H1 (cell line): ENCODE data around the gene TMEM97. TPM values are rescaled to one million over a fixed set of nuclear protein-coding genes. Genes with fewer than 3 reads are reported as not detected.

Source experiments
- CTCF ChIA-PET: fragments of 300-600 bp; sonication (Branson Sonifier 250); formaldehyde crosslinking; loops from one replicate; lab custom pipeline; 2021; ENCODE audit not compliant: partially characterized antibody; lab: Charles Lee
- POLR2A ChIA-PET: fragments of 300-600 bp; sonication (Branson Sonifier 250); formaldehyde crosslinking; loops from one replicate; lab custom pipeline; 2021; ENCODE audit warnings: inconsistent platforms; ENCODE audit not compliant: partially characterized antibody; lab: Charles Lee
- DNase-seq, 2 experiments: peaks; one replicate each; pipeline versions ENCODE4 v3.0.0 to v3.0.0-alpha.2; 2010 to 2022; ENCODE audit warnings: low spot score in 2 of 2, low read depth in 1 of 2, mixed read lengths in 1 of 2
- FAIRE-seq: peaks from 2 replicates; lab custom pipeline; 2011; peaks lifted over from hg19 to GRCh38; lab: Jason Lieb, UNC
- H2AFZ ChIP-seq: 2 replicates; pipeline ENCODE4 v1.8.1; 2012; ENCODE audit warnings: low read length, inconsistent platforms
- H2AK5ac ChIP-seq: 2 replicates; pipeline ENCODE4 v1.6.1; 2013; ENCODE audit warnings: low read depth, low read length
- H2BK120ac ChIP-seq: replicated peaks from 2 replicates; pipeline ENCODE3; 2013; ENCODE audit warnings: low read depth, low read length, inconsistent platforms
- H2BK12ac ChIP-seq: 2 replicates; pipeline ENCODE4 v1.6.1; 2013; ENCODE audit warnings: low read depth, low read length
- H2BK15ac ChIP-seq: 2 replicates; pipeline ENCODE4 v1.6.1; 2013; ENCODE audit warnings: low read length
- H2BK20ac ChIP-seq: 2 replicates; pipeline ENCODE4 v1.6.1; 2013; ENCODE audit warnings: low read length
- H2BK5ac ChIP-seq: 2 replicates; pipeline ENCODE4 v1.6.1; 2013; ENCODE audit warnings: low read depth, low read length
- H3K14ac ChIP-seq: 2 replicates; pipeline ENCODE4 v1.6.1; 2013; ENCODE audit warnings: inconsistent platforms; ENCODE audit not compliant: insufficient read length
- H3K18ac ChIP-seq: 2 replicates; pipeline ENCODE4 v1.6.1; 2013; ENCODE audit warnings: low read length; ENCODE audit errors: extremely low read depth
- H3K23ac ChIP-seq: 2 replicates; pipeline ENCODE4 v1.6.1; 2013; ENCODE audit warnings: inconsistent platforms; ENCODE audit not compliant: insufficient read length
- H3K23me2 ChIP-seq: 2 replicates; pipeline ENCODE4 v1.6.1; 2013; ENCODE audit warnings: low read depth, low read length
- H3K27ac ChIP-seq: 2 replicates; pipeline ENCODE4 v1.6.1; 2011; ENCODE audit warnings: low read depth, low read length, inconsistent platforms
- H3K27me3 ChIP-seq, 4 experiments: replicated peaks in 1 of 4; 1 replicate in 1 of 4; 2 replicates in 3 of 4; pipeline versions ENCODE4 v1.6.1 to v1.8.1; 2011 to 2013; ENCODE audit warnings: low read length in 3 of 4, mild to moderate bottlenecking in 3 of 4, inconsistent platforms in 2 of 4, mixed read lengths in 2 of 4, moderate library complexity in 1 of 4; ENCODE audit not compliant: control insufficient read depth in 3 of 4, insufficient read depth in 3 of 4; ENCODE audit errors: extremely low read depth in 1 of 4
- H3K36me3 ChIP-seq, 4 experiments: 2 replicates each; pipeline versions ENCODE4 v1.6.1 to v1.8.1; 2011 to 2013; ENCODE audit warnings: mild to moderate bottlenecking in 4 of 4, low read length in 3 of 4, moderate library complexity in 2 of 4, control low read depth in 1 of 4, inconsistent platforms in 1 of 4; ENCODE audit not compliant: insufficient read depth in 4 of 4, control insufficient read depth in 2 of 4
- H3K4ac ChIP-seq: replicated peaks from 2 replicates; pipeline ENCODE3; 2013; ENCODE audit warnings: low read length, low read depth, mixed read lengths, inconsistent platforms; ENCODE audit not compliant: insufficient read length
- H3K4me1 ChIP-seq, 4 experiments: replicated peaks in 1 of 4; 1 replicate in 1 of 4; 2 replicates in 3 of 4; pipeline versions ENCODE4 v1.6.1 to v1.8.1; 2011 to 2013; ENCODE audit warnings: low read length in 3 of 4, inconsistent platforms in 2 of 4, mixed read lengths in 1 of 4; ENCODE audit not compliant: insufficient read depth in 4 of 4, control insufficient read depth in 3 of 4
- H3K4me2 ChIP-seq, 2 experiments: 2 replicates each; pipeline versions ENCODE4 v1.6.1 to v1.8.1; 2011 to 2013; ENCODE audit warnings: low read depth in 2 of 2, low read length in 2 of 2, control low read depth in 1 of 2, inconsistent platforms in 1 of 2, mild to moderate bottlenecking in 1 of 2; ENCODE audit not compliant: insufficient read depth in 1 of 2
- H3K4me3 ChIP-seq, 4 experiments: fragments of 200-600, 300-600 bp in 1 of 4; sonication (generic), shearing (Covaris generic), sonication (Bioruptor Twin) in 1 of 4; 2 replicates each; pipeline versions ENCODE4 v1.5.1 to v1.8.1; 2011 to 2016; ENCODE audit warnings: low read length in 4 of 4, low read depth in 3 of 4, control low read depth in 2 of 4, inconsistent platforms in 2 of 4, mild to moderate bottlenecking in 2 of 4, mixed read lengths in 1 of 4, moderate library complexity in 1 of 4; ENCODE audit not compliant: insufficient read depth in 2 of 4; ENCODE audit errors: extremely low read depth in 1 of 4
- H3K56ac ChIP-seq: replicated peaks from 2 replicates; pipeline ENCODE3; 2013; ENCODE audit warnings: low read depth, mild to moderate bottlenecking, mixed read lengths, low read length, inconsistent platforms; ENCODE audit not compliant: insufficient read length
- H3K79me1 ChIP-seq: 2 replicates; pipeline ENCODE4 v1.6.1; 2013; ENCODE audit warnings: low read depth, low read length, control low read depth
- H3K79me2 ChIP-seq, 2 experiments: 2 replicates each; pipeline versions ENCODE4 v1.6.1 to v1.8.1; 2012 to 2013; ENCODE audit warnings: low read length in 2 of 2, mild to moderate bottlenecking in 2 of 2, inconsistent platforms in 1 of 2; ENCODE audit not compliant: insufficient read depth in 2 of 2, control insufficient read depth in 1 of 2
- H3K9ac ChIP-seq, 4 experiments: replicated peaks in 1 of 4; 1 replicate in 1 of 4; 2 replicates in 3 of 4; pipeline versions ENCODE4 v1.6.1 to v1.8.1; 2011 to 2013; ENCODE audit warnings: low read depth in 3 of 4, low read length in 3 of 4, control low read depth in 2 of 4, mild to moderate bottlenecking in 2 of 4, moderate library complexity in 2 of 4, inconsistent platforms in 1 of 4; ENCODE audit errors: extremely low read depth in 1 of 4
- H3K9me3 ChIP-seq, 2 experiments: 2 replicates each; pipeline versions ENCODE4 v1.6.1 to v1.8.1; 2012 to 2013; ENCODE audit warnings: mild to moderate bottlenecking in 2 of 2, moderate library complexity in 2 of 2, control low read depth in 1 of 2, inconsistent platforms in 1 of 2, low read depth in 1 of 2, low read length in 1 of 2, mixed read lengths in 1 of 2; ENCODE audit not compliant: insufficient read depth in 2 of 2
- H4K20me1 ChIP-seq, 2 experiments: replicated peaks in 1 of 2; 2 replicates each; pipeline versions ENCODE3 to v1.8.1; 2011 to 2013; ENCODE audit warnings: inconsistent platforms in 2 of 2, low read length in 2 of 2, mild to moderate bottlenecking in 1 of 2; ENCODE audit not compliant: insufficient read depth in 2 of 2, control insufficient read depth in 1 of 2
- H4K5ac ChIP-seq: 2 replicates; pipeline ENCODE4 v1.6.1; 2013; ENCODE audit warnings: low read length, low read depth, mixed read lengths, inconsistent platforms; ENCODE audit not compliant: insufficient read length
- H4K8ac ChIP-seq: 2 replicates; pipeline ENCODE4 v1.8.0; 2013; ENCODE audit warnings: mild to moderate bottlenecking, moderate library complexity, low read length, inconsistent platforms; ENCODE audit not compliant: insufficient read depth; ENCODE audit errors: extremely low read depth
- H4K91ac ChIP-seq: replicated peaks from 2 replicates; pipeline ENCODE3; 2013; ENCODE audit warnings: low read length, mixed read lengths, inconsistent platforms; ENCODE audit not compliant: insufficient read length
- BACH1 ChIP-seq: IDR thresholded peaks from 2 replicates; pipeline ENCODE4 v1.6.1; 2012; ENCODE audit warnings: low read length, improper control_type of control experiment
- KDM4A ChIP-seq: IDR thresholded peaks from one replicate; pipeline ENCODE4 v1.7.1; 2012; ENCODE audit warnings: low read depth, mild to moderate bottlenecking, moderate library complexity, low read length, inconsistent platforms; ENCODE audit not compliant: severe bottlenecking
- RFX5 ChIP-seq: IDR thresholded peaks from 2 replicates; pipeline ENCODE4 v1.6.1; 2011; ENCODE audit warnings: low read depth, low read length, improper control_type of control experiment, borderline replicate concordance
- SP1 ChIP-seq: IDR thresholded peaks from 2 replicates; pipeline ENCODE4 v1.6.1; 2011; ENCODE audit warnings: low read depth, low read length
- TCF12 ChIP-seq: IDR thresholded peaks from 2 replicates; pipeline ENCODE4 v1.6.1; 2011; ENCODE audit warnings: low read depth, mild to moderate bottlenecking, low read length
- TEAD4 ChIP-seq: IDR thresholded peaks from 2 replicates; pipeline ENCODE4 v1.6.1; 2012; ENCODE audit warnings: low read depth, low read length, inconsistent platforms, mixed read lengths
- YY1 ChIP-seq: IDR thresholded peaks from 2 replicates; pipeline ENCODE4 v1.6.1; 2011; ENCODE audit warnings: low read depth, mild to moderate bottlenecking, low read length
- WGBS, 2 experiments: shearing (Covaris generic) in 1 of 2; methylation state at CpG; one replicate each; pipeline versions ENCODE4 v1.1.6 to v1.1.7; 2013 to 2015; ENCODE audit warnings: low lambda C conversion rate in 2 of 2, mixed read lengths in 2 of 2, inconsistent platforms in 1 of 2, low coverage in 1 of 2, missing lambda C conversion rate in 1 of 2; ENCODE audit not compliant: insufficient replicate concordance in 2 of 2, insufficient coverage in 1 of 2, insufficient read length in 1 of 2; ENCODE audit errors: extremely low coverage in 1 of 2, missing lambda C conversion rate in 1 of 2; 5-methylcytosine and 5-hydroxymethylcytosine counted together
- polyA plus RNA-seq, 7 experiments: library from polyadenylated mRNA; depleted of rRNA in 3 of 7; stranded (reverse) in 5 of 7; unstranded in 2 of 7; fragments of >200 nt in 5 of 7; fragments of 200-250 nt in 2 of 7; gene quantifications; 1 replicate in 5 of 7; 2 replicates in 1 of 7; 4 replicates in 1 of 7; pipeline versions ENCODE4 v1.2.1 to v1.2.3, GENCODE V29; 2011 to 2013; ENCODE audit warnings: missing spikeins in 2 of 7, mixed read lengths in 2 of 7
- total RNA-seq: library from RNA; stranded (reverse); fragmentation: NEBNext Ultra II Directional; extraction: Animal tissue kit (Norgen Biotek cat#: 25700); gene quantifications from 2 replicates; pipeline ENCODE4 v1.2.1, GENCODE V29; 2021

Gene TMEM97
- total and polyA plus RNA-seq, 2 of the 8 experiments (the other 6 are each of a cell fraction or from before 2014, with no cell fraction given) = 126 to 130 TPM

DNA sequence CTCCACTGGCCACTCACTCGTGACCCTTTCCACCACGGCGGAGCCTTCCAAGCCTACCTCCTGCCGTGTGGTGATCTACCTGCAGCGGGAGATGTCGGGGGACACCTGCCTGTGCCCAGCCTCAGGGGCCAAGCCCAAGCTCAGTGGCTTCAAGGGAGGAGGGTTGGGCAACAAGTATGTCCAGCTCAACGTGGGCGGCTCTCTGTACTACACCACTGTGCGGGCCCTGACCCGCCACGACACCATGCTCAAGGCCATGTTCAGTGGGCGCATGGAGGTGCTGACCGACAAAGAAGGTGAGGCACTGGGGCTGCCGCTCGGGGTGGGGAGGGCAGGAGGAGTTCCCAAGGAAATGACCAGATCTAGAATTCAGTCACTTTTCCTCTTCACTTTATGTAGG lies 20.4 kb downstream of the TMEM97 start:
- H4K91ac ChIP-seq = no peak overlapping the region
- H2BK120ac ChIP-seq = no peak overlapping the region
- peaks cover 4 to 20% (median 13%) of the 10 kb centered on the region in 4 experiments; a peak in 7 of 8 replicates for H3K36me3 ChIP-seq
- no peak overlapping the region for H3K14ac ChIP-seq
- no peak overlapping the region for H3K18ac ChIP-seq
- no peak overlapping the region for H2BK12ac ChIP-seq
- H2BK5ac ChIP-seq = no peak overlapping the region
- no peak overlapping the region for H3K9ac ChIP-seq
- POLR2A ChIA-PET = interaction anchor here (0.7 to 1.7 kb wide), 5 partner anchors 9 to 504 kb away, joined by 3 to 5 read pairs (median 4); partner anchors contain the start of gene POLDIP2
- WGBS, 2 experiments = 90% methylated on average over 15 of the region's 15 CpGs; no CpG with 5 or more reads in 1 of the 2 experiments
- CTCF ChIA-PET = interaction anchor here (0.9 kb wide), 1 partner anchor 446 kb away, joined by 3 read pairs; the partner anchor contains the start of gene LYRM9
- no peaks in the 10 kb centered on the region for H3K9me3 ChIP-seq
- no peak for FAIRE-seq
- H2AFZ ChIP-seq = no peak overlapping the region
- no peak overlapping the region for H2BK15ac ChIP-seq
- no peaks in the 10 kb centered on the region for H3K27me3 ChIP-seq
- H2BK20ac ChIP-seq = no peak overlapping the region
- no peak overlapping the region for H3K4ac ChIP-seq
- no peak overlapping the region for H2AK5ac ChIP-seq
- no peak overlapping the region for H3K27ac ChIP-seq
- no peak for DNase-seq
- H3K4me3 ChIP-seq = no peak overlapping the region
- no peak overlapping the region for H3K23ac ChIP-seq
- no peak overlapping the region for H4K5ac ChIP-seq
- H3K4me2 ChIP-seq = no peak overlapping the region
- no peak overlapping the region for H4K8ac ChIP-seq
- no peak overlapping the region for H3K56ac ChIP-seq
- peaks cover 12% of the 10 kb centered on the region for H3K79me1 ChIP-seq
- peaks cover 0 to 9% of the 10 kb centered on the region in 2 experiments; a peak in 2 of 4 replicates for H3K79me2 ChIP-seq
- H3K23me2 ChIP-seq = peaks cover 10% of the 10 kb centered on the region; the same call in 1 of the 2 replicates
- TF ChIP-seq RFX5 (no peak), BACH1 (no peak), SP1 (no peak), TEAD4 (no peak), TCF12 (no peak), KDM4A (no peak), YY1 (no peak)
- peaks cover 0 to 9% (median 6%) of the 10 kb centered on the region in 4 experiments; a peak in 6 of 7 replicates for H3K4me1 ChIP-seq
- H4K20me1 ChIP-seq = peaks cover 2 to 5% of the 10 kb centered on the region in 2 experiments
